Suppressor macrophage treated with lipopolysaccharide for 1 hour (primary cell): ENCODE results near the gene C3orf20.

Source experiments
- DNase-seq, 3 donors: peaks; one replicate each; pipeline ENCODE4 v3.0.0-alpha.2; 2020 to 2022

Gene C3orf20

DNA sequence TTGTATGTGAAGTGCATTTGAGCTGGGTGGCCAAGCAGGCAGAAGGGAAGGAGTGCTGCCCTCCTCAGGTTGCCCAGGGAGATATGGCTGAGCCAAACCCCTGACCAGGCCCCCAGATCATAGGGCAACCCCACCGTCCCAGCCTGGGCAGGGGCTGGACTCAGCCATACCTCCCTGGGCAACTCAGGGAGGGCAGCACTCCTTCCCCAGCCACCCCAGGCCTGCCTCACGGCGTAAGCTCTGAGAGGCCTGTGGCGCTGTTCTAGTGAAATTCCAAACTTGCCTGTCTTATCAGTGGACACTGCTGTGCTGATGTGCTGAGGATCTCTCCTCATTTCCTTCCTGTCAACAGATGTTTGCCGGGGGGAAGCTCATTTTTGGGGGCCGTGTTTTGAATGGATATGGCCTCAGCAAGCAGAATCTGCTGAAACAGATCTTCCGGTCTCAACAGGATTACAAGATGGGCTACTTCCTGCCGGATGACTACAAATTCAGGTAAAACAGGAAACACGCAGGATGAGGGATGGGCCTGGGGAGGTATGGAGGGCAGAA lies 86.3 kb downstream of the C3orf20 start:
- DNase-seq: peak in 1 of 3 donors; percentile 10

GRCh38 chr3:14761866-14762265 lies 86.9 kb downstream of the C3orf20 start:
- DNase-seq: no peak

GRCh38 chr3:14762701-14763100 lies 87.8 kb downstream of the C3orf20 start:
- no peak for DNase-seq

- DNase-seq: no peak
Observed at GRCh38 chr3:14764331-14765059, 89.6 kb downstream of the C3orf20 start.

- no peak for DNase-seq
Observed at GRCh38 chr3:14765060-14765400, 90.1 kb downstream of the C3orf20 start.

- DNase-seq: no peak
Observed at GRCh38 chr3:14765576-14766427, 90.9 kb downstream of the C3orf20 start.

DNA sequence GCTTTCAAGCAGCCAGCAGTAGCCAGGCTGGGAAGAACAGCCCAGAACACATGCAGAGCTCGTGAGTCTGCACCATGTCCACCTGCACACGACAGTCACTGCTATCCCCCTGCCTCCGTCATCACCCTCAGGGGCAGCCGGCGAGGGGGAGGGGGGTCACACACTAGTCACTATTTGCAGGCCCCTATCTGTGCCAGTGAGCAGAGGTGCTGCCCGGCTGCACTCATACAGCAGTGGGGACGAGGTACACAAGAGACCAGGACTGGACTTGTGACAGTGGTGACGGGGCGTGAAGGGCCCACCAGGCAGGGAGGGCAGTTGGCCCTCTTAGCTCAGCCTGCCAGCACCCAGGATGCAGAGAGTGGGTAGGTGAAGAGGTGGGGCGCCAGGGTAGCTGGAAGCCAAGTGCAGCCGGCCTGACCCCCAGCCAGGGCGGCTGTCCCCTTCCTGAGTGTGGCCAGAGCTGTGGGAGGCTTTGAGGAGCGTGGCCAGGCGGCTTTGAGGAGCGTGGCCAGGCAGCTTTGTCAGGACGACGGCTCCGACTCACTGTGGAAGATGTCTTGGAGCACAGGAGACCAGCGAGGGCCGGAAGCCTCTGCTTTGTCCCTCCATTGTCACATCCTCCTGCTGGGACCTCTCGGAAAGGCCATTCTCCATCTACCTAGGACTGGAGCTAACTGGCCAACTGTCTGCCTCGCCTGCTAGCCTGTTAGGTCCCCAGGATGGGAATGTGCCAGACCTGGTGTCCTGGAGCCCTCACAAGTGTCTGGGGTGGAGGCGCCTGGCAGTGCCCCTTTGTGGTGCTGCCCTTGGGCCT lies 91.7 kb downstream of the C3orf20 start:
- DNase-seq: no peak

DNA sequence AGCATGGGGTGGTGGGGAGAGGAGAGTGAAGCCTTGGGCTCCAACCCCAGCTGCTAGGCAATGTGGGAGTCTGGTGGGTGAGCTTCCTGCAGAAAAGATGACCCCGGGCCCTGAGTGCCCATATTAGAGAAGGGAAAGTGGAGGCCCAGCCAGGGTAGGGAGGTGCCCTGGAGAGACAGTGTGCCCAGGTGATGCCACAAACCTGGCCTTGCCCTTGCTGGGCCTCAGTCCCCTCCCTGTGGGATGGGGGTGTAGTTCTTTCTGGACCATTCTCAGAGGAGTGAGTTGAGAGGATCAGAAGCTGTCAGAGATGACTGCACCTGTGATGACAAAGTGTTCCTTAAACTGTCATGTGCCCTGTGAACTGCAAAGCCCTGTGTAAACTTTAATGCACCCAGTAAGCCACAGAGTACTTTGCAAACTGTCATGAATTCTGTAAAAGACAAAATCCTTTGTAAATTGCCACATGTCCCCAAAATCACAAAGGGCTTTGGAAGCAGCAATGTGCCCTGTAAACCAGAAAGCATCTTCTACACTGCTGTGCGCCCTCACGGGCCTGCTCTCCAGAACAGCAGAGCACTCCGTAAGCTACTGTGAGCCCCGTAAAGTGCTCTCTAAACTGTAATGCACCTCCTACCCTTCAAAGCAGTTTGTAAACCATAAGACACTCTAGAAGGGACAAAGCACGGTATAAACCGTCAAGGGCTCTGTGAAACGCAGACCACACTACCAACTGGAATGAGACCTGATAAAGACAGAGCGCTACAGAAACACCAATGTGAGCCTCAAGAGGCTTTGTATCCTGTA lies 92.5 kb downstream of the C3orf20 start:
- DNase-seq: no peak

- DNase-seq: no peak
Observed at GRCh38 chr3:14768182-14768790, 93.3 kb downstream of the C3orf20 start.

GRCh38 chr3:14768881-14769280 lies 93.9 kb downstream of the C3orf20 start:
- DNase-seq: no peak

DNA sequence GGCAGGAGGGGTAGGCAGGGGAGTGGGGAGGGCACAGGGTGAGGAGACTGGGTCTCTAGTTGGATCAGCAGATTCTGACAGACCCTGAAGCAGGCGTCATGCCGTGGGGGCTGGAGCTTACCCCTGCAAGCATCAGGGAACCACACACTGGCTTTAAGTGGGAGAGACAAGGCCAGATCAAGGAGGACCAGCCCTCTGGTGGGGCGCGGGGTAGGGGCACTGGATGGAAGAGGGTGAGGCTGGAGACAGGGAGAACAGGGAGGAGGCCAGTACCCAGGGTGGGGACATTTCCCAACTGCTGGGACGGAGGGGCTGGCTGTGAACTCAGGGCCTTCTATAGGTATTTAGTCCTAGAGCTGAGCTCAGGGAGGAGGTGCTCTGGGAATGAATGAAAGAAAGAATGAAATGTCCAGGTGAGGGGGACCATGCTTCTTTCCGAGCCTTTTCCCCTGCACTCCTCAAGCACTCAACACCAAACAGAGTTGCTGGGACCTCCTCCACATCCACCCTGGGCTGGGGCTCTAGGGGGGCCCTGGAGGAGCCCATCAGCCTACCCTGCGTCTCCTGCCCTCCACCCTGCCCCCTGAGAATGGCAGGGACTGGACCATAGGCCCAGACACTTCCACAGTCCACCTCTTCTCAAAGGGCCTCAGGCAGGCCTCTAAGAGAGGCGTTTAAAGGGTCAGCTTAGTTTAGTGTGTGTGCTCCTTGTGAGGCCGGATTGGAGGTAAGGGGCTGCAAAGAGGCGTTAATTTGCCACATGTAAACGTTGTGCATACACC lies 94.8 kb downstream of the C3orf20 start:
- no peak for DNase-seq

DNA sequence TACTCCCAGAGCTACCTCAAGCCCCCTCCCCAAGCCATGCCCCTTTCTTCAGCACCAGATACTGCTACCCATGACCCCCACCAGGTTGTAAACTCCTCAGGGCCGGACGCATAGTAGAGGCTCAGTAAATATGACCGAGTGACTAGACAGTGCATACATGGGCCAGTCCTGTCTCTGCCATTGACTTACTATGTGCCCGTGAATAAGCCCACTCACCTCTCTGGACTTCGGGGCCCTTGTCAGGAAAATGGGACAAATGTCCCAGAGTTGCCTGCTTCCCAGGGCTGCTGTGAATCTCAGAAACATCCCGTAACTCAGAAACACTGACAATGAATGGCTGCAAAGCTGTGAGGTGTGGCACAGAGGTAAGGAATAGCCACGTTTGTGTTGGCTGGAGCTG lies 95.7 kb downstream of the C3orf20 start:
- DNase-seq: no peak

- DNase-seq: no peak
Observed at GRCh38 chr3:14771593-14772497, 96.9 kb downstream of the C3orf20 start.

DNA sequence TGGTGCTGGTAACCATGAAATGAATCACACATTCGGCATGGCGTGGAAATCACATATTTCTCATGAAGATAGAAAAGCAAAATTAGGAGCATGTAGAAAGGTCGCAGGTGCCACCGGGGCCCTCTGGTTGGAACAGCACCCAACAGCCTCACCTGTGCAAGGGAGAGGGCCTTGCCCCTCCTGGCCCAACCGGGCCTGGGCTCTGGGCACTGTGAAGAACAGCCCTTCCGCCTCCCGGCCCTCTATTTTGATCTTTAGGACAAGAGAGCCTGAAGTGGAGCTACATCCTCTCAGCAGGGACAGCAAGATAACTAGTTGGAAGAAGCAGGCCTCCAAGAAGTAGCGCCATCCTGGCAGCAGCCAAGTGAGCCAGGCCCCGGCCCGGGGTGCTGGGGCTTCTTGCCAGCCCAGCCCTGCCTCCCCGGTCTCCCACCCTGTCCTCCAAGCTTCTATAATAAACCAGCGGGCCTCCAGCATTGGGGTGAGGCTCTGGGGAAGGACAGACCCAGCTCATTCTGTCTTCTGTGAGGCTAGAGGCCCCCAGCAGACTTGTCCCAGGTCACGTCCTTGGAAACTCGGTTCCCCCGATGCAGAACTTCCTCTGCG lies 97.7 kb downstream of the C3orf20 start:
- DNase-seq: no peak

GRCh38 chr3:14773281-14773680 lies 98.3 kb downstream of the C3orf20 start:
- DNase-seq: no peak

DNA sequence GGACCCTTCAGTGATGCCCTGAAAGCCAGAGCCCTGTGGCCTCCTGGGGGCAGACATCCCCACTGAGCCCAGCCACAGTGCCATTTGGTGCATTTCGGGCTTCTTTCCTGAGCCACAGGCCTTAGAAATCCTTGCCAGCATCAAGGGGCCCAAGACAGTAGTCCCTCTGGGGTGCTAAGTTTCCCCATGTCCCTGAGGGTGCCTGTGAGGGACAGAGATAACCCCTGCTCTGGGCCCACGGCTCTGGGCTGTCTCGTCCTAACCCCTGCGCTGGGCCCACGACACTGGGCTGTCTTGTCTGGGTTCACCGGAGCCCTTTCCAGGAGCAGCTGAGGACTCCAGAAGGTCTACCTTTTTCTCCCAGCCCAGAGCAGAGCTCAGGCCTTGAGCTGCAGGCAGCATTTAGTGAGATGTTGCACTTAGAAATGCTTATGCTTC lies 98.8 kb downstream of the C3orf20 start:
- DNase-seq: no peak

GRCh38 chr3:14774431-14774830 lies 99.5 kb downstream of the C3orf20 start:
- no peak for DNase-seq

GRCh38 chr3:14775011-14775410 lies 100.1 kb downstream of the C3orf20 start:
- no peak for DNase-seq

DNA sequence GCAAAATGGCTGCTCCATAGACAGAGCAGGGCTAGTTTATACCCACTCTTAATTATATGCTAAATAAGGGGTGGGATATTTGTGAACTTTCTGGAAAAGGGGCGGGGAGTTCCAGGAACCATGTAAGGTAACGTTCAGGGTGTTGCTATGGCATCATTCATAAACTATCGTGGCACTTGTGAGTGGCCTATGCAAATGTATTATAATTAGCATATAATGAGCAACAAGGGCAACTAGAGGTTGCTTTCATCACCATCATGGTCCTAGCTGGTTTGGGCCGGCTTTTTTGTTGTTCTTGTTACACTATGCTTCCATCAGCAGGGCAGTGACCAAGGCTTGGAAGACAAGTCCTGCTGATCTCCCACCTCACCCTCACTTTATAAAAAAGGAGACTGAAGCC lies 100.6 kb downstream of the C3orf20 start:
- DNase-seq: no peak
